HG03442 (cell line): ENCODE results near the gene FRMD7.
"Not testable (repeated sequence)": the region's sequence is repeated elsewhere in the genome, so short reads cannot be mapped to it uniquely, and the experiment has no call there.

Experiments used
- ATAC-seq: cut with Tn5 transposase; IDR thresholded peaks from one replicate; pipeline ENCODE4 v1.9.1; 2021; ENCODE audit warnings: mild to moderate bottlenecking, moderate library complexity; ENCODE audit not compliant: unreplicated experiment

Gene FRMD7

GRCh38 chrX:132127743-132128142 is at the start of gene FRMD7:
Gene FRMD7 (minus strand): TSS chrX:132128020. CDS start chrX:132127844, 176 bp downstream.
- no peak for ATAC-seq

- ATAC-seq = no peak
Observed at GRCh38 chrX:132173647-132174046, 45.8 kb upstream of the FRMD7 start.

- ATAC-seq = no peak
Observed at GRCh38 chrX:132171881-132172280, 44.1 kb upstream of the FRMD7 start.

GRCh38 chrX:132171478-132171877 is 43.7 kb upstream of the FRMD7 start:
- no peak for ATAC-seq

GRCh38 chrX:132169554-132169953 is 41.7 kb upstream of the FRMD7 start:
- ATAC-seq = no peak

GRCh38 chrX:132165651-132166050 is 37.8 kb upstream of the FRMD7 start:
- ATAC-seq = no peak

- no peak for ATAC-seq
Observed at GRCh38 chrX:132165005-132165404, 37.2 kb upstream of the FRMD7 start.

GRCh38 chrX:132163094-132163493 is 35.3 kb upstream of the FRMD7 start:
- not testable (repeated sequence) for ATAC-seq

- no peak for ATAC-seq
Observed at GRCh38 chrX:132153166-132153565, 25.3 kb upstream of the FRMD7 start.

GRCh38 chrX:132146456-132146855 is 18.6 kb upstream of the FRMD7 start:
- ATAC-seq = no peak

GRCh38 chrX:132144061-132144460 is 16.2 kb upstream of the FRMD7 start:
- ATAC-seq = no peak

- ATAC-seq = no peak
Observed at GRCh38 chrX:132125906-132126305, 1.9 kb downstream of the FRMD7 start.

GRCh38 chrX:132120913-132121312 is 6.9 kb downstream of the FRMD7 start:
- ATAC-seq = no peak

- no peak for ATAC-seq
Observed at GRCh38 chrX:132119821-132120515, 7.9 kb downstream of the FRMD7 start.

GRCh38 chrX:132119283-132119682 is 8.5 kb downstream of the FRMD7 start:
- no peak for ATAC-seq

- ATAC-seq = no peak
Observed at GRCh38 chrX:132118358-132118757, 9.5 kb downstream of the FRMD7 start.

- ATAC-seq = no peak
Observed at GRCh38 chrX:132115792-132116191, 12.0 kb downstream of the FRMD7 start.

GRCh38 chrX:132114607-132115006 is 13.2 kb downstream of the FRMD7 start:
- no peak for ATAC-seq

- ATAC-seq = no peak
Observed at GRCh38 chrX:132107291-132107690, 20.5 kb downstream of the FRMD7 start.

- ATAC-seq = no peak
Observed at GRCh38 chrX:132101799-132102198, 26.0 kb downstream of the FRMD7 start.

GRCh38 chrX:132101206-132101605 is 26.6 kb downstream of the FRMD7 start:
- no peak for ATAC-seq

GRCh38 chrX:132098704-132099103 is 29.1 kb downstream of the FRMD7 start:
- not testable (repeated sequence) for ATAC-seq

- no peak for ATAC-seq
Observed at GRCh38 chrX:132094164-132094563, 33.7 kb downstream of the FRMD7 start.
